WI38 (cell line): ENCODE results near the gene EDN1.
"Not testable (repeated sequence)": the region's sequence is repeated elsewhere in the genome, so short reads cannot be mapped to it uniquely, and the experiment has no call there.

Experiments
- H3K4me3 ChIP-seq: 2 replicates; pipeline ENCODE4 v1.5.1; 2011; ENCODE audit warnings: low read depth, mild to moderate bottlenecking, control low read depth, low read length
- CTCF ChIP-seq: IDR thresholded peaks from 2 replicates; pipeline ENCODE4 v1.5.1; 2012; ENCODE audit warnings: low read depth, mild to moderate bottlenecking, control low read depth, low read length

Gene EDN1

GRCh38 chr6:12327988-12328387 lies 37.8 kb downstream of the EDN1 start:
- TF ChIP-seq CTCF: no peak
- no peak overlapping the region for H3K4me3 ChIP-seq

- H3K4me3 ChIP-seq: no peak overlapping the region
- no peak for TF ChIP-seq CTCF
Measured at GRCh38 chr6:12328701-12329100, 38.5 kb downstream of the EDN1 start.

DNA sequence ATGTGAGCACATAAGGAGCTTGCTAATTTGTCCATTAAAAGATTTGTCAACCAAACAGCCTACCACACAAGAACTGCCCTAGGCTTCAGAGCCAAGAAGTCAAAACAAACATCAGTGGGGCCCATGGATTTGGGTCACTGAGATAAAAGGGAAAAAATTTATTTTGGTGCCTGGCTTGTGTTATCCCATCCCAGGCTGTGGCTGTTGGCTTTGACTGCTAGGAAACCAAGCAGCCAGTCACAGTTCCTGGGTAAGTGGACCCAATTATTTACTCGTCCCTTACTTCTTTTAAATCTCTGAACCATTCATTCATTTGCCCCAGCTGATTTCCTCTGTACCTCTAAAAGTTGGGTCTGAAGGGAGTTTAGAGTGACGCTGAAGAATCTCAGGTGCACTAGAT lies 41.3 kb downstream of the EDN1 start:
- TF ChIP-seq CTCF: no peak
- H3K4me3 ChIP-seq: no peak overlapping the region

DNA sequence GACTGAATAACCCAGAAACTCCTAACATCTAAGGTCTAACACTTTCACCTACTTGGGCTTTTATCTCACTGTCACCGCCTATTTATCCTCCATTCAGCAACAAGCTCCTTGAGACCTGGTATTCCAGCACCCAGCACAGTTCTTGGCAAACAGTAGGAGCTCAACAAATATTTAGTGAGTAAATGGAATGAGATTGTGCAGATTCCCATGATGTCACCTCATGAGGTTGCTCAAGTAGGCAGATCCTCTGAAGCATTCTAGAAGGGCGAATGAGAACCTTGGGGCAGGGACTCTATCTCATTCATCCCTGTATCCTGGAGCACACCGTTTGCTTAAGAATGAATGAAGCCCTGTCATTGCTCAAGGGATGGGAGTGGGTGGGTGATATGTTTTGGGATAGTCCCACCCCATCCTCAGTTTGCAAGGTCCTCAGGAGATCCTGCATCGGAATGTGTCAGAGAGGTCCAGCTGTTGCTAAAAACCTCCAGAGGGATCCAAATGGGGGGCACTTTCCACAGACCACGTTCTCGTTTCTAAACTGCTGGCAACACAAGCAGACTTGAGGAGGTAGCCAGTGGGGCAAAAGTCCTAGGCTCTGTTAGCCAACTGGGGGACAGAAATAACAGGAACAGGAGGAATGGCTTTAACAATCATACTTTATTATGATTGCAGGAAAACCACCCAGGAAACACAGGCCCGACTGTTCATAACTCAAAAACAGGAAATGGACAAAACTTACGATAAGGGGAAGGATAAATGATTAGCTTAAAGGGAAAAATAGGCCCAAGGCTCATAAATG lies 42.0 kb downstream of the EDN1 start:
- no peak for TF ChIP-seq CTCF
- H3K4me3 ChIP-seq: no peak overlapping the region

GRCh38 chr6:12332750-12333079 lies 42.6 kb downstream of the EDN1 start:
- H3K4me3 ChIP-seq: not testable (repeated sequence)

DNA sequence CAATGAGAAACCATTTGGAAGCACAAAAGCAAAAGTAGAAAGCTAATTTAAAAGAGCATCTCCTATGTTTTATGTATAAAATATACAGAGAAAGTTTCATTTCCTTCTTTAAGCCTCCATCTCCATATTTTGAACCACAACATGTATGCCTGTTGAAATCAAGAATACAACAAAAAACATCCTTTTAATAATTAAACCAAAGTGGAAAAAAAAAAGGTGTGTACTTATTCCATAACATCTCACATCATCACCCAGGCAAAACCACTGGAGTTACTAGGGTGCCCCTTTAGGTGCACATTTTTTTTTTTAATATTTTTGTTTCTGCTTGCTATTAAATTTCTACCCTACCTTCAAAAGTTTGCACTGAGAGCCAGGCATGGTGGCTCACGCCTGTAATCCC lies 43.0 kb downstream of the EDN1 start:
- H3K4me3 ChIP-seq: no peak overlapping the region
- no peak for TF ChIP-seq CTCF

DNA sequence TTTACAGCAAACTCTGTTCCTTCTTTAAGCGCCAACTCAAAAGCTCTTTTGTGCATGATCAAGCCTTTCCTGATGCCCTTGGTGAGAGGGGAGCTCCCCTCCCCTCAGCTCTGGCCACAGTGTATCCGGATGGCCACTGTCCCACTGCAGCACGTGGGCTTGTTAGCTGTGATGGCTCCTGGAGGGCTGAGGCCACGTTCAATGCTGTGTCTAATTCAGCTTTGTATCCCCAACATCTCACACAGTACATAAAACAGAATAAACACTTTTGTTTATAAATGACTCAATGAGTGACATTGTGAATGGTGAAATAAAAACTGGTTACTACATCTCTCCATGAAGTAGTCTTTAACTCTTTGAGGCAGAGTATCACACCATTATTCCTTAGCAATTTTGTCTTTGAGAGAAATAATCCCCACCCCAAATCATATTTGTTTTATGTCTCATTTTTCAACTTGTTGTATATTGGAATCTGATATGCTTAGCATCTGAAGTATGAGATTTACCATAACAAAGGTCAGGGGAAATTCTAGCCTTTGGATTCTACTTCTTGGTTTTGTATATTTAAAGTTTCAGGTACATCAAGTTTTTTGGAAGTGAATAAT lies 44.5 kb downstream of the EDN1 start:
- H3K4me3 ChIP-seq: no peak overlapping the region
- TF ChIP-seq CTCF: no peak

- no peak overlapping the region for H3K4me3 ChIP-seq
- no peak for TF ChIP-seq CTCF
Measured at GRCh38 chr6:12335131-12335527, 45.0 kb downstream of the EDN1 start.
